ENCODE measurements around the gene STX4.

STX4 gene

GRCh38 chr16:31077592-31078396 is 44.4 kb downstream of the STX4 start:
- intact Hi-C loops (cut with DNase I), result no loop called here
- no peak for DNase-seq

- DNase-seq, result no peak
- intact Hi-C loops (cut with DNase I), result no loop called here
These were observed 45.4 kb downstream of the STX4 start for GRCh38 chr16:31078597-31079341.

GRCh38 chr16:31079342-31079944 is 46.1 kb downstream of the STX4 start:
- intact Hi-C loops (cut with DNase I), result no loop called here
- no peak for DNase-seq

GRCh38 chr16:31080035-31080629 is 46.8 kb downstream of the STX4 start:
- intact Hi-C loops (cut with DNase I), result no loop called here
- DNase-seq, result no peak

GRCh38 chr16:31080756-31081419 is 47.5 kb downstream of the STX4 start:
- intact Hi-C loops (cut with DNase I), result no loop called here

GRCh38 chr16:31081428-31082351 is 48.3 kb downstream of the STX4 start:
- intact Hi-C loops (cut with DNase I), result no loop called here
- peak in 22 of 42 donors; percentile 12 to 74 (median 44) for DNase-seq

More at GRCh38 chr16:31080756-31081419, 47.5 kb downstream of the STX4 start:
- DNase-seq, result no peak

GRCh38 chr16:31082368-31083045 is 49.1 kb downstream of the STX4 start:
- intact Hi-C loops (cut with DNase I), result no loop called here
- no peak for DNase-seq

- DNase-seq, result no peak
- intact Hi-C loops (cut with DNase I), result no loop called here
These were observed 49.7 kb downstream of the STX4 start for GRCh38 chr16:31083081-31083480.

GRCh38 chr16:31083556-31083955 is 50.2 kb downstream of the STX4 start:
- DNase-seq, result no peak
- intact Hi-C loops (cut with DNase I), result no loop called here

GRCh38 chr16:31083981-31084380 is 50.6 kb downstream of the STX4 start:
- no peak for DNase-seq
- intact Hi-C loops (cut with DNase I), result no loop called here

- no peak for DNase-seq
- intact Hi-C loops (cut with DNase I), result no loop called here
These were observed 51.4 kb downstream of the STX4 start for GRCh38 chr16:31084584-31085302.

- intact Hi-C loops (cut with DNase I), result no loop called here
- DNase-seq, result no peak
These were observed 52.1 kb downstream of the STX4 start for GRCh38 chr16:31085411-31085810.

- no peak for DNase-seq
- intact Hi-C loops (cut with DNase I), result no loop called here
These were observed 52.7 kb downstream of the STX4 start for GRCh38 chr16:31085873-31086628.

- DNase-seq, result no peak
- intact Hi-C loops (cut with DNase I), result no loop called here
These were observed 53.2 kb downstream of the STX4 start for GRCh38 chr16:31086629-31086906.

- DNase-seq, result no peak
- intact Hi-C loops (cut with DNase I), result no loop called here
These were observed 54.1 kb downstream of the STX4 start for GRCh38 chr16:31087481-31087880.

GRCh38 chr16:31087971-31088370 is 54.6 kb downstream of the STX4 start:
- intact Hi-C loops (cut with DNase I), result no loop called here

More at GRCh38 chr16:31087971-31088370, 54.6 kb downstream of the STX4 start:
- DNase-seq, result peak in 21 of 42 donors; percentile 31 to 80 (median 53)

Measured in head of caudate nucleus (tissue), 42 donors.